Endodermal cell (in vitro differentiated cells): ENCODE data around the gene DENND4A. TPM values are rescaled to one million over a fixed set of nuclear protein-coding genes. Genes with fewer than 3 reads are reported as not detected.

ENCODE experiments used
- DNase-seq: peaks from one replicate; pipeline ENCODE4 v3.0.0-alpha.2; 2017
- H3K27ac ChIP-seq: 2 replicates; pipeline ENCODE4 v1.5.1; 2013; ENCODE audit warnings: mild to moderate bottlenecking, low read depth, low read length, moderate library complexity
- H3K27me3 ChIP-seq: 2 replicates; pipeline ENCODE4 v1.6.1; 2013; ENCODE audit warnings: mild to moderate bottlenecking, low read length, moderate library complexity; ENCODE audit not compliant: insufficient read depth, control insufficient read depth, poor library complexity, severe bottlenecking
- H3K36me3 ChIP-seq: 2 replicates; pipeline ENCODE4 v1.7.0; 2013; ENCODE audit warnings: mild to moderate bottlenecking, low read length, moderate library complexity; ENCODE audit not compliant: control insufficient read depth, insufficient read depth
- H3K4me1 ChIP-seq: one replicate; pipeline ENCODE4 v1.7.0; 2013; ENCODE audit warnings: low read length; ENCODE audit not compliant: control insufficient read depth, insufficient read depth
- H3K4me3 ChIP-seq: 2 replicates; pipeline ENCODE4 v1.5.1; 2013; ENCODE audit warnings: mild to moderate bottlenecking, low read length, moderate library complexity
- H3K9ac ChIP-seq: 2 replicates; pipeline ENCODE4 v1.6.1; 2013; ENCODE audit warnings: mild to moderate bottlenecking, low read length, moderate library complexity; ENCODE audit not compliant: poor library complexity, severe bottlenecking; ENCODE audit errors: extremely low read depth
- H3K9me3 ChIP-seq: 2 replicates; pipeline ENCODE4 v1.6.1; 2013; ENCODE audit warnings: mild to moderate bottlenecking, low read length, moderate library complexity; ENCODE audit not compliant: control insufficient read depth
- H3K27ac Mint-ChIP-seq: 2 replicates; pipeline ENCODE4 v1.8.0; 2020; ENCODE audit warnings: mixed read lengths
- H3K27me3 Mint-ChIP-seq: 2 replicates; pipeline ENCODE4 v1.8.0; 2021; ENCODE audit warnings: mild to moderate bottlenecking, mixed read lengths; ENCODE audit not compliant: insufficient read depth
- H3K36me3 Mint-ChIP-seq: 2 replicates; pipeline ENCODE4 v1.8.0; 2020; ENCODE audit warnings: low read depth, mixed read lengths
- H3K4me1 Mint-ChIP-seq: 2 replicates; pipeline ENCODE4 v1.8.0; 2020; ENCODE audit warnings: mixed read lengths
- H3K4me3 Mint-ChIP-seq: 2 replicates; pipeline ENCODE4 v1.8.0; 2020; ENCODE audit warnings: mild to moderate bottlenecking, moderate library complexity, mixed read lengths
- H3K9me3 Mint-ChIP-seq: 2 replicates; pipeline ENCODE4 v1.8.0; 2020; ENCODE audit warnings: mild to moderate bottlenecking, mixed read lengths
- CTCF ChIP-seq: fragments of 200-600 bp; sonication (generic); conservative IDR thresholded peaks from 2 replicates; pipeline ENCODE4 v1.5.0; 2021; ENCODE audit warnings: antibody characterized with exemption, mild to moderate bottlenecking
- WGBS, 2 experiments: methylation state at CpG; one replicate each; pipeline versions ENCODE4 v1.1.5 to v1.1.7; 2013; ENCODE audit warnings: missing lambda C conversion rate in 2 of 2, mixed read lengths in 1 of 2; ENCODE audit not compliant: insufficient coverage in 1 of 2, insufficient read length in 1 of 2; 5-methylcytosine and 5-hydroxymethylcytosine counted together
- total RNA-seq, 2 donors: library from RNA; stranded (reverse); fragmentation: NEBNext Ultra II Directional in 1 of 2; extraction: Animal tissue kit (Norgen Biotek cat#: 25700) in 1 of 2; gene quantifications; 2 replicates in 1 of 2; 3 replicates in 1 of 2; pipeline ENCODE4 v1.2.1, GENCODE V29; 2021

The DENND4A gene
- total RNA-seq, 2 donors from 2014 or later: 7.3 to 9.8 TPM

- Mint-ChIP-seq H3K4me1 (no peaks in the 10 kb centered on the region), H3K9me3 (peaks cover 13% of the 10 kb centered on the region), H3K4me3 (no peak overlapping the region), H3K27me3 (no peaks in the 10 kb centered on the region), H3K36me3 (peaks cover 23% of the 10 kb centered on the region), H3K27ac (no peak overlapping the region)
- H3K4me3 ChIP-seq: no peak overlapping the region
- TF ChIP-seq CTCF: no peak
- peaks cover 12% of the 10 kb centered on the region for H3K36me3 ChIP-seq
- DNase-seq: no peak
- H3K4me1 ChIP-seq: no peaks in the 10 kb centered on the region
- no peaks in the 10 kb centered on the region for H3K27me3 ChIP-seq
- H3K27ac ChIP-seq: no peak overlapping the region
- WGBS, 2 experiments: 83% methylated on average over 1 of the region's 2 CpGs; no CpG with 5 or more reads in 1 of the 2 experiments
- peaks cover 7% of the 10 kb centered on the region for H3K9me3 ChIP-seq
- H3K9ac ChIP-seq: no peak overlapping the region
These were observed 79.7 kb downstream of the DENND4A start for GRCh38 chr15:65712415-65712814.

GRCh38 chr15:65695081-65695480, 97.0 kb downstream of the DENND4A start:
- H3K9ac ChIP-seq: no peak overlapping the region
- H3K27ac ChIP-seq: no peak overlapping the region
- no peaks in the 10 kb centered on the region for H3K4me1 ChIP-seq
- no peak overlapping the region for H3K27ac Mint-ChIP-seq
- H3K36me3 ChIP-seq: no peaks in the 10 kb centered on the region
- H3K27me3 Mint-ChIP-seq: no peaks in the 10 kb centered on the region
- no peak overlapping the region for H3K4me3 Mint-ChIP-seq
- no peak for TF ChIP-seq CTCF
- no peak overlapping the region for H3K4me3 ChIP-seq
- H3K4me1 Mint-ChIP-seq: no peaks in the 10 kb centered on the region
- H3K9me3 ChIP-seq: no peaks in the 10 kb centered on the region
- peaks cover 7% of the 10 kb centered on the region for H3K36me3 Mint-ChIP-seq
- no peaks in the 10 kb centered on the region for H3K27me3 ChIP-seq
- no peak for DNase-seq
- WGBS, 2 experiments: 88% methylated on average over 2 of the region's 2 CpGs; no CpG with 5 or more reads in 1 of the 2 experiments
- no peaks in the 10 kb centered on the region for H3K9me3 Mint-ChIP-seq

- peaks cover 11% of the 10 kb centered on the region for H3K36me3 Mint-ChIP-seq
- no peaks in the 10 kb centered on the region for H3K4me1 ChIP-seq
- H3K27me3 Mint-ChIP-seq: no peaks in the 10 kb centered on the region
- H3K4me1 Mint-ChIP-seq: no peaks in the 10 kb centered on the region
- H3K9me3 ChIP-seq: no peaks in the 10 kb centered on the region
- TF ChIP-seq CTCF: no peak
- H3K9me3 Mint-ChIP-seq: no peaks in the 10 kb centered on the region
- H3K27ac ChIP-seq: no peak overlapping the region
- H3K9ac ChIP-seq: no peak overlapping the region
- no peaks in the 10 kb centered on the region for H3K27me3 ChIP-seq
- no peak overlapping the region for H3K4me3 ChIP-seq
- no peak for DNase-seq
- WGBS, 2 experiments: 91 to 95% methylated on average over 4 of the region's 4 CpGs
- H3K36me3 ChIP-seq: no peaks in the 10 kb centered on the region
- no peak overlapping the region for H3K27ac Mint-ChIP-seq
- no peak overlapping the region for H3K4me3 Mint-ChIP-seq
These were observed 101.3 kb downstream of the DENND4A start for GRCh38 chr15:65690778-65691177.
